Tibial nerve (tissue), 4 donors: ENCODE data around the gene PARP8. TPM values are rescaled to one million over a fixed set of nuclear protein-coding genes. Genes with fewer than 3 reads are reported as not detected.
"Not testable (repeated sequence)": the region's sequence is repeated elsewhere in the genome, so short reads cannot be mapped to it uniquely, and the experiment has no call there.

Experiments used
- DNase-seq, 2 donors: peaks; one replicate each; pipeline ENCODE4 v3.0.0-alpha.2; 2019; ENCODE audit warnings: low spot score in 2 of 2
- H3K27ac ChIP-seq, 4 donors: fragments of 200-600 bp; sonication (generic) in 3 of 4; one replicate each; pipeline ENCODE4 v1.5.1; 2017 to 2019; ENCODE audit warnings: mild to moderate bottlenecking in 1 of 4
- H3K27me3 ChIP-seq, 2 donors: fragments of 200-600 bp; sonication (generic) in 1 of 2; one replicate each; pipeline versions ENCODE4 v1.5.1 to v1.6.0; 2017 to 2019
- H3K36me3 ChIP-seq, 3 donors: fragments of 200-600 bp; sonication (generic); one replicate each; pipeline ENCODE4 v1.5.1; 2018 to 2019
- H3K4me1 ChIP-seq, 4 donors: fragments of 200-600 bp; sonication (generic) in 3 of 4; one replicate each; pipeline ENCODE4 v1.5.1; 2017 to 2019
- H3K4me3 ChIP-seq, 4 donors: fragments of 200-600 bp; sonication (generic) in 3 of 4; one replicate each; pipeline ENCODE4 v1.5.1; 2017 to 2019; ENCODE audit warnings: mild to moderate bottlenecking in 1 of 4, moderate library complexity in 1 of 4
- H3K9me3 ChIP-seq, 4 donors: fragments of 200-600 bp; sonication (generic) in 3 of 4; one replicate each; pipeline ENCODE4 v1.5.1; 2017 to 2019
- CTCF ChIP-seq, 5 experiments: fragments of 200-600 bp in 3 of 5; fragments of 450-650 bp in 2 of 5; sonication (generic) in 3 of 5; IDR thresholded peaks; one replicate each; pipeline ENCODE4 v1.5.1; 2016 to 2019; ENCODE audit warnings: antibody characterized with exemption in 5 of 5, mild to moderate bottlenecking in 3 of 5, moderate library complexity in 2 of 5
- EP300 ChIP-seq, 2 donors: sonication (generic); formaldehyde crosslinking; IDR thresholded peaks; one replicate each; pipeline ENCODE4 v1.6.1; 2017; ENCODE audit warnings: antibody characterized with exemption in 2 of 2, mild to moderate bottlenecking in 1 of 2
- POLR2A ChIP-seq, 2 donors: fragments of 450-650 bp; IDR thresholded peaks; one replicate each; pipeline ENCODE4 v1.6.1; 2017; ENCODE audit warnings: antibody characterized with exemption in 2 of 2, mild to moderate bottlenecking in 2 of 2, moderate library complexity in 2 of 2
- WGBS, 2 donors: methylation state at CpG; one replicate each; pipeline ENCODE4 v1.1.5; 2018; 5-methylcytosine and 5-hydroxymethylcytosine counted together
- total RNA-seq, 4 donors: library from RNA; depleted of rRNA; stranded (reverse); fragments of >200 nt; gene quantifications; one replicate each; pipeline ENCODE4 v1.1.0, GENCODE V29; 2016

PARP8 gene
- total RNA-seq, 4 donors from 2014 or later = 10.4 to 24.7 (median 18.8) TPM

DNA sequence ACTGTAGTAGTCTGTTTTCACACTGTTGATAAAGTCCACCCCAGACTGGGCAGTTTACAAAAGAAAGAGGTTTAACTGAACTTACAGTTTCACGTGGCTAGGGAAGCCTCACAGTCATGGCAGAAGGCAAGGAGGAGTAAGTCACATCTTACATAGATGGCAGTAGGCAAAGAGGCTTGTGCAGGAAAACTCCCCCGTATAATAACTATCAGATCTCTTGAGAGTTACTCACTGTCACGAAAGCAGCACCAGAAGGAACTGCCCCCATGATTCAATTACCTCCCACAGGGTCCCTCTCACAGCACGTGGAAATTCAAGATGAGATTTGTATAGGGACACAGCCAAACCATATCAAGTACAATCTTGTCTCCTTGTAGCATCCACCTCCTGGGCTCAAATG, 21.1 kb downstream of the PARP8 start:
- Histone ChIP-seq H3K4me1 (peaks cover 0 to 7% (median 2%) of the 10 kb centered on the region in 4 donors), H3K4me3 (no peak overlapping the region), H3K27ac (no peak overlapping the region), H3K9me3 (no peaks in the 10 kb centered on the region), H3K27me3 (no peaks in the 10 kb centered on the region), H3K36me3 (no peaks in the 10 kb centered on the region)
- DNase-seq = no peak
- no peak for TF ChIP-seq POLR2A (IDR thresholded peaks at IDR 0.05)
- TF ChIP-seq EP300 (IDR thresholded peaks at IDR 0.05) = no peak
- TF ChIP-seq CTCF (IDR thresholded peaks at IDR 0.05) = no peak
- 79 to 92% methylated on average over 4 of the region's 4 CpGs for WGBS, 2 donors

- Histone ChIP-seq H3K27me3 (no peaks in the 10 kb centered on the region), H3K9me3 (no peaks in the 10 kb centered on the region), H3K27ac (no peak overlapping the region), H3K36me3 (no peaks in the 10 kb centered on the region), H3K4me3 (no peak overlapping the region), H3K4me1 (peaks cover 0 to 12% (median 4%) of the 10 kb centered on the region in 4 donors)
- no peak for DNase-seq
- TF ChIP-seq CTCF (IDR thresholded peaks at IDR 0.05) (no peak), POLR2A (IDR thresholded peaks at IDR 0.05) (no peak), EP300 (IDR thresholded peaks at IDR 0.05) (no peak)
- 79 to 84% methylated on average over 5 of the region's 5 CpGs for WGBS, 2 donors
These were observed 25.1 kb downstream of the PARP8 start for GRCh38 chr5:50691399-50692016.

DNA sequence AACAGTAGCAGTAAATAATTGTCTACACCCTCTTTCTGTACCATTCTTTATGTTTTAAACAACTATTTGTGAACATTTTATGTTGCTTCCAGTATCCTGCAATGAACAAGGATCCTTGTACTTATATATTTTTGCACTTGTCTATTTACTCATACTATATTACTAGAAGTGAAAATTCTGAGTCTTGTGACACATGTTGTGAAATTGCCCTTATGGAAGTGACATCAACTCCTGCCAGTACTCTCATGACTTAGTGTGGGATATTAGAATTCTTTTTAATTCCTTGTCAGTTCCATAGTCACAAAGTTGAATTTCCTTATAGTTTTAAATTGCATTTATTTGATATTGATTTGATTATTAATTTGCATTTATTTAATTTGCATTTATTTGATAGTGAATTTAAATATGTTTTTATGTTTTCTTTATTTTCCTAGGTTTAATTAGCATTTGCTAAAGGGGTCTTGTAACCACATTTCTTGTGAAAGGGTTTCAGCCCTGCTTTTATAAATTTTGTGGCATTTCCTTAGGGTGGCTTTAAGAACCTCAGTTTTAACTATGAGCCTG, 27.7 kb downstream of the PARP8 start:
- H3K9me3 ChIP-seq = no peaks in the 10 kb centered on the region
- no peak for DNase-seq
- no peak overlapping the region for H3K4me3 ChIP-seq
- H3K27me3 ChIP-seq = no peaks in the 10 kb centered on the region
- H3K4me1 ChIP-seq = peaks cover 0 to 12% (median 4%) of the 10 kb centered on the region in 4 donors
- no peak for TF ChIP-seq POLR2A (IDR thresholded peaks at IDR 0.05)
- peak in 1 of 2 donors; percentile 61 for TF ChIP-seq EP300 (IDR thresholded peaks at IDR 0.05)
- H3K27ac ChIP-seq = no peak overlapping the region
- no peaks in the 10 kb centered on the region for H3K36me3 ChIP-seq

DNA sequence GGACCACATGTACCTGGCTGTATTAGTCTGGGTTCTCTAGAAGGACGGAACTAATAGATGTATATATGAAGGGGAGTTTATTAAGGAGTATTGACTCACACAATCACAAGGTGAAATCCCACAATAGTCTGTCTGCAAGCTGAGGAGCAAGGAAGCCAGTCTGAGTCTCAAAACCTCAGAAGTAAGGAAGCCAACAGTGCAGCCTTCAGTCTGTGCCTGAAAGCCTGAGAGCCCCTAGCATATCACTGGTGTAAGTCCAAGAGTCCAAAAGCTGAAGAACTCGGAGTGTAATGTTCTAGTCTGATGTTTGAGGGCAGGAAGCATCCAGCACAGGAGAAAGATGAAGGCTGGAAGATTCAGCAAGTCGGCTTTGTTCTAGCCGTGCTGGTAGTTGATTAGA, 28.2 kb downstream of the PARP8 start:
- not testable (repeated sequence) for H3K27ac ChIP-seq, H3K36me3 ChIP-seq, H3K27me3 ChIP-seq, DNase-seq, H3K4me3 ChIP-seq, H3K9me3 ChIP-seq
- 78 to 96% methylated on average over 4 of the region's 4 CpGs for WGBS, 2 donors
- peaks cover 0 to 12% (median 4%) of the 10 kb centered on the region in 4 donors for H3K4me1 ChIP-seq

GRCh38 chr5:50697739-50698138, 31.3 kb downstream of the PARP8 start:
- H3K27ac ChIP-seq = no peak overlapping the region
- H3K4me3 ChIP-seq = no peak overlapping the region
- H3K27me3 ChIP-seq = no peaks in the 10 kb centered on the region
- no peak for DNase-seq
- H3K9me3 ChIP-seq = no peaks in the 10 kb centered on the region
- WGBS, 2 donors = 92 to 100% methylated on average over 1 of the region's 1 CpG
- TF ChIP-seq EP300 (IDR thresholded peaks at IDR 0.05) (no peak), CTCF (IDR thresholded peaks at IDR 0.05) (no peak), POLR2A (IDR thresholded peaks at IDR 0.05) (no peak)
- H3K4me1 ChIP-seq = peaks cover 0 to 5% (median 0%) of the 10 kb centered on the region in 4 donors
- H3K36me3 ChIP-seq = no peaks in the 10 kb centered on the region

DNA sequence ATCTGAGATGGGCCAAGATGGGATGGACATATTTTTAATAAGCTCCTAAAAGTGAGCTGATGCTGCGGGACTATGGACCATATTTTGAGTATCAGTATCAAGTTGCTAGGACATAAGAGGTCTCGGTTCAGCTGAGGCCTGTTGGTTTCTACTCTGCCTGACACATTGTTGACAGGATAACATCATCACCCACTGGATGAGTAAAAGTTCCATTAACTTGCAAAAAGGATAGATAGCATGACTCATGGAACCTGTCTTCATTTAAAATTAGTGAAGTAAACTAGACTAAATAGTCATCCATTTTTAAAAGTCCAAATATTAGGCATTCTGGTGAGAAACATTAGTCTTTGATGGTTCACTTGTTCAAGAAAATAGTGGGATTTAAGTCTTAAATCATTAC, 33.3 kb downstream of the PARP8 start:
- no peak for DNase-seq

More for the DNA sequence above, 33.3 kb downstream of the PARP8 start:
- 92 to 93% methylated on average over 2 of the region's 2 CpGs for WGBS, 2 donors
- H3K9me3 ChIP-seq = no peaks in the 10 kb centered on the region
- no peak overlapping the region for H3K27ac ChIP-seq
- no peak overlapping the region for H3K4me3 ChIP-seq
- H3K4me1 ChIP-seq = no peaks in the 10 kb centered on the region
- H3K27me3 ChIP-seq = no peaks in the 10 kb centered on the region
- no peaks in the 10 kb centered on the region for H3K36me3 ChIP-seq
- TF ChIP-seq POLR2A (IDR thresholded peaks at IDR 0.05) (no peak), EP300 (IDR thresholded peaks at IDR 0.05) (no peak), CTCF (IDR thresholded peaks at IDR 0.05) (no peak)
